PC-9 (cell line): Measurements from ENCODE around the gene DNAJB14.

Experiments
- EZH2 ChIP-seq: fragments of 200-600 bp; sonication (generic); IDR thresholded peaks from 2 replicates; pipeline ENCODE4 v1.8.0; 2017; ENCODE audit warnings: antibody characterized with exemption, low read depth
- TF ChIP-seq, protein P1 (sequence below): fragments of 200-600 bp; sonication (generic); conservative IDR thresholded peaks from 2 replicates; pipeline ENCODE4 v1.6.1; 2017; ENCODE audit warnings: mixed run types, antibody characterized with exemption, mild to moderate bottlenecking, moderate library complexity

DNA sequence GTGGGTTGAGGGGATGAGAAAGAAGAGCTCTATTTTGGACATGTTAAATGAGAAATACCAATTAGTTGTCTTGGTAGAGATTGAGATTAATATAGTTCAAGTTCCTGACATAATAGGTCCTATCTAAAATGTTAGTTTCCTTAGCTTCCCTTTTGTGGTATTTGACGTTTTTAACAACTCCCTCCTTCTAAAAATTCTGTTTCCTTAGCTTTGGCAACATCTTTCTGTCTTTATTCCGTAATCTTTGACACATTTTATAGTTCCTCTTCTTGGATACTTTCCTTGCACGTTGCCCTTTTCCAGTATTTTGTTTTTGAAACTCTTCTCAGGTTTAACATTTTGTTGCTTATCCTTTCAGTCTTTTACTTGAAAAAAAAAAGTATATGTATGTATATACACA is 89.1 kb downstream of the DNAJB14 start:
- TF ChIP-seq EZH2: no peak
- TF ChIP-seq, protein P1, sequence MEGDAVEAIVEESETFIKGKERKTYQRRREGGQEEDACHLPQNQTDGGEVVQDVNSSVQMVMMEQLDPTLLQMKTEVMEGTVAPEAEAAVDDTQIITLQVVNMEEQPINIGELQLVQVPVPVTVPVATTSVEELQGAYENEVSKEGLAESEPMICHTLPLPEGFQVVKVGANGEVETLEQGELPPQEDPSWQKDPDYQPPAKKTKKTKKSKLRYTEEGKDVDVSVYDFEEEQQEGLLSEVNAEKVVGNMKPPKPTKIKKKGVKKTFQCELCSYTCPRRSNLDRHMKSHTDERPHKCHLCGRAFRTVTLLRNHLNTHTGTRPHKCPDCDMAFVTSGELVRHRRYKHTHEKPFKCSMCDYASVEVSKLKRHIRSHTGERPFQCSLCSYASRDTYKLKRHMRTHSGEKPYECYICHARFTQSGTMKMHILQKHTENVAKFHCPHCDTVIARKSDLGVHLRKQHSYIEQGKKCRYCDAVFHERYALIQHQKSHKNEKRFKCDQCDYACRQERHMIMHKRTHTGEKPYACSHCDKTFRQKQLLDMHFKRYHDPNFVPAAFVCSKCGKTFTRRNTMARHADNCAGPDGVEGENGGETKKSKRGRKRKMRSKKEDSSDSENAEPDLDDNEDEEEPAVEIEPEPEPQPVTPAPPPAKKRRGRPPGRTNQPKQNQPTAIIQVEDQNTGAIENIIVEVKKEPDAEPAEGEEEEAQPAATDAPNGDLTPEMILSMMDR: no peak
